Activated naive CD4-positive, alpha-beta T cell treated with anti-CD3 and anti-CD28 coated beads, Interleukin-2, amount 50 U/mL, for 24 hours (primary cell): Measurements from ENCODE around the gene DHRS1.
A peak's percentile ranks its signal among the peaks of the same experiment; 100 is the strongest.
"Not testable (repeated sequence)": the region's sequence is repeated elsewhere in the genome, so short reads cannot be mapped to it uniquely, and the experiment has no call there.

Experiments used
- H3K27ac Mint-ChIP-seq: one replicate; pipeline ENCODE4 v1.8.0; 2021; ENCODE audit warnings: mild to moderate bottlenecking, mixed read lengths
- H3K27me3 Mint-ChIP-seq: one replicate; pipeline ENCODE4 v1.8.0; 2021; ENCODE audit warnings: mixed read lengths
- H3K36me3 Mint-ChIP-seq: one replicate; pipeline ENCODE4 v1.8.0; 2021; ENCODE audit warnings: mixed read lengths
- H3K4me1 Mint-ChIP-seq: one replicate; pipeline ENCODE4 v1.8.0; 2021; ENCODE audit warnings: mixed read lengths
- H3K4me3 Mint-ChIP-seq: one replicate; pipeline ENCODE4 v1.8.0; 2021; ENCODE audit warnings: mild to moderate bottlenecking, mixed read lengths
- H3K9me3 Mint-ChIP-seq: one replicate; pipeline ENCODE4 v1.8.0; 2021; ENCODE audit warnings: mixed read lengths

DHRS1 gene

DNA sequence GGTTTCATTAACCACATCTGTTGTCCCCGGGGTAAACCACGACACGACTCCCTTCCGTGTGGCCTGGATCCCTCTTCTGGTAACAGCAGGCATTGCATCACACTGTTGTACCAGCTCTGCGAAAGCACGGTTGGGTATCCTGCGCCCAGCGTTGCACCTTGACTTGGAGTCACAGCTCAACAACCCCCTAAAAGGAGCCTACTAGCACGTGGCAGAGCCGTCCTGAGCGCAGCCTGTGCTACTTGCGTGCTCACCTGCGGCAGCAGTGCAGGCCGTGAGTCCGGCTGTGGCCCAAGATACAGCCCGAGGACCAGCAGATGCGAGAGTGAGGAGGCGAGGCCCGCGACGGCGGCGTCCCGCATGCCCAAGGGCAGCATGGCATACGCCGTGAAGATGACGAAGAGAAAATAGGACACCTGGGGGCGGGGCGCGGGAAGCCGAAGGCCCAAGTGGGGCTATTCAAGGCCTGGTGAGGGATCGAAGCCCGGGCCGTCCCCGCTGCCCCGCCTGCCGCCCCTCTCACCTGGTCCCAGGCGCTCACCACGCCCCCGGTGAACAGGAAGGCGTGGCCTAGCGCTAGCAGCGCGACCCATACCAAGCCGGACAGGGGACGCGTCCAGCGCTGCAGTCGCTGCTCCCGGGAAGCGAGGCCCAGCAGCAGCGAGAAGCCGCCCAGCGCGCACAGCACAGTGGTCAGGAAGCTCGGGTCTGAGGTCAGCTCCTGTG, 32.9 kb upstream of the DHRS1 start:
- Mint-ChIP-seq H3K9me3 (no peaks in the 10 kb centered on the region), H3K27ac (peak overlapping the region; percentile 71), H3K4me1 (peaks cover 30% of the 10 kb centered on the region), H3K27me3 (peaks cover 6% of the 10 kb centered on the region), H3K36me3 (peaks cover 2% of the 10 kb centered on the region), H3K4me3 (peak overlapping the region; percentile 88)

DNA sequence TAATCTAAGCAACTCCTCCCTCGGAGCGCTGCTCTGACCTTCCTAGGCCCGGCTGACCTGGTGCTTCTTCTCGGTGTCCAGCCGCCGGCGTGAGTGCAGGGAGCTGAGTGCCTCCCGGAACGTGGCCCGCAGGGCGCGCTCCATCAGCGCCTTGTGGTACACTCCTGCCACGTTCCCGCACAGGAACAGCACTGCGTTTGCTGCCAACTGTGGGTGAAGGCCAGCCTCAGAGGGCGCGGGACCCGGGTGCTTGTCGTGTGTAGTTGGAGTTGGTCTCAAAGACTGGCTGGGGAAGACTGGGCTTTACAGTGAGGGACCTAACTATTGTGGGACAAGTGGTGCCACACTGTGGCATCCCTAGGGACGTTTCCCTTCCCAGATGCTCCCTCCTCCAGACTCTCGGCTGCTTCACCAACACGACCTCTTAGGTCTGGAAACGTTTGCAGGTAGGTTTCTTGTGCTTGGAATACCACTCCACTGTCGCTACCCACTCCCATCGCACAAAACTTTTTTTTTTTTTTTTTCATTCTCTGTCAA, 32.2 kb upstream of the DHRS1 start:
- Mint-ChIP-seq H3K36me3 (peaks cover 2% of the 10 kb centered on the region), H3K27me3 (peaks cover 6% of the 10 kb centered on the region), H3K4me3 (peak overlapping the region; percentile 88), H3K4me1 (peaks cover 34% of the 10 kb centered on the region), H3K9me3 (no peaks in the 10 kb centered on the region), H3K27ac (peak overlapping the region; percentile 71)

- H3K27me3 Mint-ChIP-seq = peaks cover 6% of the 10 kb centered on the region
- peaks cover 34% of the 10 kb centered on the region for H3K4me1 Mint-ChIP-seq
- peaks cover 2% of the 10 kb centered on the region for H3K36me3 Mint-ChIP-seq
- no peak overlapping the region for H3K27ac Mint-ChIP-seq
- H3K9me3 Mint-ChIP-seq = no peaks in the 10 kb centered on the region
- no peak overlapping the region for H3K4me3 Mint-ChIP-seq
Measured at GRCh38 chr14:24330973-24331674, 31.5 kb upstream of the DHRS1 start.

GRCh38 chr14:24329736-24330135, 30.2 kb upstream of the DHRS1 start:
- Mint-ChIP-seq H3K27me3 (peaks cover 5% of the 10 kb centered on the region), H3K4me1 (peaks cover 34% of the 10 kb centered on the region), H3K9me3 (no peaks in the 10 kb centered on the region), H3K4me3 (no peak overlapping the region), H3K36me3 (no peaks in the 10 kb centered on the region), H3K27ac (no peak overlapping the region)

DNA sequence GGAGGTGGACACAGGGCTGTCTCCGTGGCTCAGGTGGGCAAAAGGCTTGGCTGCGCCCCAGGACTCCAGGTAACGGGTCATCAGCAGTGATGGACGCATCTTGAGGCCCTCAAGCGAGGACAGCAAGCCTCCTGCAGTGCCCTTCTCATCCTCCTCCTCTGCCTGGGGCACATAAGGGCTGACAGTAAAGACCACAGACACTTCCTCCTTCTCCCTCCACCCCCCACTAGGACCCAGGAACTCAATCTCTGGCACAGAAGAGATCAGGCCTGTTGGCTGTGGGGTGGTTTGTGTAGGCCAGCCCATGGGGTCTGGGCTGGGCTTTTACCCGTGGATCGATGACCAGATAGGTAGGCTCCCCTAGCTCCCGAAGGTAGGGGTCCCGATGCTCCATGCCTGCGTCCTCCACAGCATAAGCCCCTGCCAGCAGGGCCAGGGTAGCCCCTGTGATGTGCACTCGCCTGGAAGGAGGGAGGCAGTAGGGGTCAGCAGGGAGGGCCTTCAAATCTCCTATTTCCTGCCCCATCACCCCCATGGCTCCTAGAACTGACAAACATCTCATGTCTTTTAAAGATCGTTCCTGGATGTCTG, 29.6 kb upstream of the DHRS1 start:
- H3K27ac Mint-ChIP-seq = no peak overlapping the region
- H3K4me3 Mint-ChIP-seq = no peak overlapping the region
- H3K4me1 Mint-ChIP-seq = peaks cover 32% of the 10 kb centered on the region

DNA sequence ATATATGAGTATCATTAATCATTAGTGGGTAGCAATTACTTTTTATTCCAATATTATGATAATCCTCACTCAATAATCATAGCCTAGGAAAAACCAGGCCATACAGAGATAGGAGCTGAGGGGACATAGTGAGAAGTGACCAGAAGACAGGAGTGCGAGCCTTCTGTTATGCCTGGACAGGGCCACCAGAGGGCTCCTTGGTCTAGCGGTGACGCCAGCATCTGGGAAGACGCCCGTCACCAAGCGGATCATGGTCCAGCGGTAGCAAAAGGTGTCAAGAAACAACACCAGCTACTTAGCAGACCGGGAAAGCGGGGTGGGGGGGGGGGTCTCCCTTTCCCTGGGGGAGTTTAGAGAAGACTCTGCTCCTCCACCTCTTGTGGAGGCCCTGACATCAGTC, 28.3 kb upstream of the DHRS1 start:
- H3K27me3 Mint-ChIP-seq, H3K36me3 Mint-ChIP-seq, H3K4me3 Mint-ChIP-seq, H3K27ac Mint-ChIP-seq, H3K9me3 Mint-ChIP-seq: not testable (repeated sequence)
- H3K4me1 Mint-ChIP-seq = peaks cover 25% of the 10 kb centered on the region

More for the DNA sequence above, 29.6 kb upstream of the DHRS1 start:
- H3K9me3 Mint-ChIP-seq = no peaks in the 10 kb centered on the region
- no peaks in the 10 kb centered on the region for H3K36me3 Mint-ChIP-seq
- peaks cover 5% of the 10 kb centered on the region for H3K27me3 Mint-ChIP-seq

GRCh38 chr14:24327303-24327702, 27.7 kb upstream of the DHRS1 start:
- no peak overlapping the region for H3K4me3 Mint-ChIP-seq
- peaks cover 24% of the 10 kb centered on the region for H3K4me1 Mint-ChIP-seq
- H3K27ac Mint-ChIP-seq = no peak overlapping the region
- H3K9me3 Mint-ChIP-seq = no peaks in the 10 kb centered on the region
- H3K36me3 Mint-ChIP-seq = no peaks in the 10 kb centered on the region
- peaks cover 3% of the 10 kb centered on the region for H3K27me3 Mint-ChIP-seq

GRCh38 chr14:24325963-24326362, 26.4 kb upstream of the DHRS1 start:
- Mint-ChIP-seq H3K9me3 (no peaks in the 10 kb centered on the region), H3K27ac (no peak overlapping the region), H3K4me1 (peaks cover 19% of the 10 kb centered on the region), H3K36me3 (no peaks in the 10 kb centered on the region), H3K27me3 (no peaks in the 10 kb centered on the region), H3K4me3 (no peak overlapping the region)

DNA sequence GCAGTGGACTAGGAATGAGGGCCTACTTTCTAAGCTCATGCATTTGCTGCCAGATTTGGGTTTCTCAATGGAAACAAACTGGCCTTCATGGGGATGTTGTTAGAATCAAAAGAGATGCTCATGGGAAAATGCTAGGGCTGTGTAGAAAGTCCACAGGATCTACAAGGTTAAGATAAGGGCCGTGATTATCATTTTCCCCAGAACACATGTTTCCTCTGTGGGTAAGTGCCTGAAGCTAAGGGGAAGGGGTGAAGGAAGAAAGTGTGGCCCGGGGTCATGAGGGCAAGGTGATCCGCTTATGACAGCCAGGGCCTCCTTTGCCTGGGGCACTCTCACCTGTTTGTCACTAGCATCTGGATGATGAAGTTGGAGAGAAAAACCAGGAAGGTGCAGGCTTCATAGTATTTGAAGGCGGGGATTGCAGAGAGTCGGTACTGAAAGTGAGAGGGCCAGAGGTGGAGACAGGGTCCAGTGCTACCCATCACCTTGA, 25.5 kb upstream of the DHRS1 start:
- Mint-ChIP-seq H3K4me3 (no peak overlapping the region), H3K27ac (no peak overlapping the region), H3K36me3 (no peaks in the 10 kb centered on the region), H3K27me3 (no peaks in the 10 kb centered on the region), H3K4me1 (peaks cover 19% of the 10 kb centered on the region), H3K9me3 (no peaks in the 10 kb centered on the region)

- H3K27ac Mint-ChIP-seq = no peak overlapping the region
- H3K4me1 Mint-ChIP-seq = peaks cover 15% of the 10 kb centered on the region
- no peaks in the 10 kb centered on the region for H3K27me3 Mint-ChIP-seq
- no peak overlapping the region for H3K4me3 Mint-ChIP-seq
- no peaks in the 10 kb centered on the region for H3K36me3 Mint-ChIP-seq
- no peaks in the 10 kb centered on the region for H3K9me3 Mint-ChIP-seq
Measured at GRCh38 chr14:24324024-24324423, 24.4 kb upstream of the DHRS1 start.

DNA sequence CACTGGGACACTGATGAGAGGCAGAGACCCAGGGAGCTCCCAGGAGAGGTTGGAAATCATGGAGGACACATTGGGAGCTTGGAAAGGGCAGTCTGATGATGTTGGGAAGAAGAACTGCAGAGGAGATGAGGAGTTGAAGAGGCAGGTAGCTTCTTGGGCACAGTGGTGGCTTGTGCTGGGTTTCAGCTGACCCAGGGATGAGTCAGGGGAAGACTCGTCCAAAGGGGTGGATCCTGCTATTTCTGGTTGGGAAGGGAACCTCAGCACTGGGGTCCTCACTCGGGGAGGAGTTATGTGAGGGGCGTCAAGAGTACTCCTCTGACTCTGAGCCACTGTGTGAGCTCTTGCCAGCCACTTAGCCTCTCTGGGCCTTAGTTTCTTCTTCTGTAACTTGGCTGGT, 23.8 kb upstream of the DHRS1 start:
- H3K9me3 Mint-ChIP-seq = no peaks in the 10 kb centered on the region
- peaks cover 10% of the 10 kb centered on the region for H3K4me1 Mint-ChIP-seq
- no peaks in the 10 kb centered on the region for H3K36me3 Mint-ChIP-seq
- no peak overlapping the region for H3K4me3 Mint-ChIP-seq
- H3K27ac Mint-ChIP-seq = no peak overlapping the region
- H3K27me3 Mint-ChIP-seq = no peaks in the 10 kb centered on the region

GRCh38 chr14:24322672-24323071, 23.1 kb upstream of the DHRS1 start:
- no peaks in the 10 kb centered on the region for H3K36me3 Mint-ChIP-seq
- H3K4me1 Mint-ChIP-seq = peaks cover 10% of the 10 kb centered on the region
- H3K4me3 Mint-ChIP-seq = no peak overlapping the region
- no peaks in the 10 kb centered on the region for H3K9me3 Mint-ChIP-seq
- H3K27ac Mint-ChIP-seq = no peak overlapping the region
- no peaks in the 10 kb centered on the region for H3K27me3 Mint-ChIP-seq

DNA sequence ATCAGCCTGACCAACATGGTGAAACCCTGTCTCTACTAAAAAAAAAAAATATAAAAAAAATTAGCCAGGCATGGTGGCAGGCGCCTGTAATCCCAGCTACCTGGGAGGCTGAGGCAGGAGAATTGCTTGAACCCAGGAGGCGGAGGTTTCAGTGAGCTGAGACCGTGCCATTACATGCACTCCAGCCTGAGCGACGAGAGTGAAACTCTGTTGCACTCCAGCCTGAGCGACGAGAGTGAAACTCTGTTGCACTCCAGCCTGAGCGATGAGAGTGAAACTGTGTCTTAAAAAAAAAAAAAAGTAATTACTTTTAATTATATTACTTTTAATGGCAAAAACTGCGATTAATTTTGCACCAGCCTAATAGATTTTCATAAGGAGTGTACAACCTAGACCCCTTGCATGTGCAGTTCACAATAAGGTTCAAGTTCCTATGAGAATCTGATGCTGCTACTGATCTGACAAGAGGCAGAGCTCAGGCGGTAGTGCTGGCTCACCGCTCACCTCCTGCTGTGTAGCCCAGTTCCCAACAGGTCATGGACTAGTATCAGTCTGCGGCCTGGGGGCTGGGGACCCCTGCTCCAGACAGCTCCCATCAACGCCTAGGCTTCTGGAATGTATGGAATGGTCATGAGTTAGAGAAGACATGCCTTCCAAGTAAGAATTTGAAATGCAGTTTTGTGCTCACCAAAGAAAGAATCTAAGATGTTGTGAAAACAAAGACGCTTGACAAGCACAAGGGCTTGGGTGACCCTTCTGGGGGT, 21.8 kb upstream of the DHRS1 start:
- no peak overlapping the region for H3K27ac Mint-ChIP-seq
- H3K4me3 Mint-ChIP-seq = no peak overlapping the region
- peaks cover 10% of the 10 kb centered on the region for H3K4me1 Mint-ChIP-seq
- H3K9me3 Mint-ChIP-seq = no peaks in the 10 kb centered on the region
- H3K36me3 Mint-ChIP-seq = peaks cover 2% of the 10 kb centered on the region
- no peaks in the 10 kb centered on the region for H3K27me3 Mint-ChIP-seq

GRCh38 chr14:24317141-24317928, 17.8 kb upstream of the DHRS1 start:
- Mint-ChIP-seq H3K27ac (peak overlapping the region; percentile 35), H3K4me1 (peaks cover 43% of the 10 kb centered on the region), H3K4me3 (peak overlapping the region; percentile 7)

DNA sequence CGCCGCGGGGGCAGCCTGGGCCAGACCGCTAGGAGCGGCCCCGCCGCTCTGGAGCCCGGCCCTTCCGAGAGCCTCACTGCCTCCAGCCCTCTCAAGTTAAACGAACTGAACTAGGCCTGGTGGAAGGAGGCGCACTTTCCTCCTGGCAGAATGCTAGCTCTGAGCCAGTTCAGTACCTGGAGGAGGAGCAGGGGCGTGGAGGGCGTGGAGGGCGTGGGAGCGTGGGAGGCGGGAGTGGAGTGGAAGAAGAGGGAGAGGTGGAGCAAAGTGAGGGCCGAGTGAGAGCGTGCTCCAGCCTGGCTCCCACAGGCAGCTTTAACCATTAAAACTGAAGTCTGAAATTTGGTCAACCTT, 17.0 kb upstream of the DHRS1 start:
- H3K27me3 Mint-ChIP-seq = no peaks in the 10 kb centered on the region
- H3K4me3 Mint-ChIP-seq = no peak overlapping the region
- peaks cover 3% of the 10 kb centered on the region for H3K36me3 Mint-ChIP-seq
- no peaks in the 10 kb centered on the region for H3K9me3 Mint-ChIP-seq
- H3K27ac Mint-ChIP-seq = no peak overlapping the region
- H3K4me1 Mint-ChIP-seq = peaks cover 51% of the 10 kb centered on the region

More at GRCh38 chr14:24317141-24317928, 17.8 kb upstream of the DHRS1 start:
- no peaks in the 10 kb centered on the region for H3K27me3 Mint-ChIP-seq
- H3K36me3 Mint-ChIP-seq = peaks cover 2% of the 10 kb centered on the region
- no peaks in the 10 kb centered on the region for H3K9me3 Mint-ChIP-seq
